ENCODE measurements around the gene TRAPPC2L. TPM values are rescaled to one million over a fixed set of nuclear protein-coding genes. Genes with fewer than 3 reads are reported as not detected.
A peak's percentile ranks its signal among the peaks of the same experiment; 100 is the strongest.

Gene TRAPPC2L
- total RNA-seq, 1 experiment from 2014 or later: 48.4 TPM

- no peak for DNase-seq (ENCODE audit: low read depth)
Observed at GRCh38 chr16:88859381-88860091, 2.6 kb downstream of the TRAPPC2L start.

- DNase-seq (ENCODE audit: low read depth): no peak
Observed at GRCh38 chr16:88861359-88861758, 4.4 kb downstream of the TRAPPC2L start.

GRCh38 chr16:88862968-88863367 is 6.0 kb downstream of the TRAPPC2L start:
- DNase-seq (ENCODE audit: low read depth): no peak

- DNase-seq (ENCODE audit: low read depth): no peak
Observed at GRCh38 chr16:88863426-88863825, 6.5 kb downstream of the TRAPPC2L start.

- no peak for DNase-seq (ENCODE audit: low read depth)
Observed at GRCh38 chr16:88864099-88864498, 7.2 kb downstream of the TRAPPC2L start.

GRCh38 chr16:88864521-88864920 is 7.6 kb downstream of the TRAPPC2L start:
- DNase-seq (ENCODE audit: low read depth): no peak

GRCh38 chr16:88865310-88865709 is 8.4 kb downstream of the TRAPPC2L start:
- DNase-seq (ENCODE audit: low read depth): no peak

GRCh38 chr16:88865742-88866141 is 8.8 kb downstream of the TRAPPC2L start:
- DNase-seq (ENCODE audit: low read depth): no peak

GRCh38 chr16:88866151-88866920 is 9.4 kb downstream of the TRAPPC2L start, which contains the start of gene PABPN1L:
Gene PABPN1L (minus strand): TSS chr16:88866660. CDS start chr16:88866606, 54 bp downstream.
- DNase-seq (ENCODE audit: low read depth): no peak

GRCh38 chr16:88867581-88868246 is 10.8 kb downstream of the TRAPPC2L start:
- DNase-seq (ENCODE audit: low read depth): no peak

- DNase-seq (ENCODE audit: low read depth): no peak
Observed at GRCh38 chr16:88868974-88869672, 12.2 kb downstream of the TRAPPC2L start.

GRCh38 chr16:88869673-88869980 is 12.7 kb downstream of the TRAPPC2L start:
- peak; percentile 34 for DNase-seq (ENCODE audit: low read depth)

GRCh38 chr16:88870608-88871348 is 13.9 kb downstream of the TRAPPC2L start:
- DNase-seq (ENCODE audit: low read depth): no peak

GRCh38 chr16:88871349-88871702 is 14.4 kb downstream of the TRAPPC2L start:
- DNase-seq (ENCODE audit: low read depth): no peak

- no peak for DNase-seq (ENCODE audit: low read depth)
Observed at GRCh38 chr16:88871730-88872416, 14.9 kb downstream of the TRAPPC2L start.

GRCh38 chr16:88872650-88873331 is 15.9 kb downstream of the TRAPPC2L start:
- DNase-seq (ENCODE audit: low read depth): no peak

- DNase-seq (ENCODE audit: low read depth): no peak
Observed at GRCh38 chr16:88874938-88875599, 18.1 kb downstream of the TRAPPC2L start.

- DNase-seq (ENCODE audit: low read depth): no peak
Observed at GRCh38 chr16:88875703-88876234, 18.8 kb downstream of the TRAPPC2L start.

- no peak for DNase-seq (ENCODE audit: low read depth)
Observed at GRCh38 chr16:88876942-88877526, 20.1 kb downstream of the TRAPPC2L start.
